Astrocyte (in vitro differentiated cells and primary cell): Measurements from ENCODE around the gene DPF3. TPM values are rescaled to one million over a fixed set of nuclear protein-coding genes. Genes with fewer than 3 reads are reported as not detected.
A peak's percentile ranks its signal among the peaks of the same experiment; 100 is the strongest.

Experiments
- DNase-seq: peaks from one replicate; pipeline ENCODE4 v3.0.0-alpha.2; 2010; ENCODE audit warnings: low read depth
- FAIRE-seq: peaks from 2 replicates; lab custom pipeline; 2011; peaks lifted over from hg19 to GRCh38; lab: Jason Lieb, UNC
- H2AFZ ChIP-seq: 2 replicates; pipeline ENCODE4 v1.6.0; 2012; ENCODE audit warnings: low read depth, low read length, inconsistent platforms
- H3K27ac ChIP-seq: 2 replicates; pipeline ENCODE4 v1.5.1; 2011; ENCODE audit warnings: low read depth, low read length, inconsistent platforms
- H3K27me3 ChIP-seq: 2 replicates; pipeline ENCODE4 v1.6.0; 2011; ENCODE audit warnings: low read length, inconsistent platforms; ENCODE audit not compliant: insufficient read depth
- H3K36me3 ChIP-seq: 2 replicates; pipeline ENCODE4 v1.5.1; 2011; ENCODE audit warnings: low read length, inconsistent platforms; ENCODE audit not compliant: insufficient read depth
- H3K4me1 ChIP-seq: 2 replicates; pipeline ENCODE4 v1.5.1; 2011; ENCODE audit warnings: low read length, inconsistent platforms; ENCODE audit not compliant: insufficient read depth
- H3K4me2 ChIP-seq: 2 replicates; pipeline ENCODE4 v1.6.0; 2012; ENCODE audit warnings: low read length, inconsistent platforms
- H3K4me3 ChIP-seq: 2 replicates; pipeline ENCODE4 v1.5.1; 2011; ENCODE audit warnings: low read depth, mild to moderate bottlenecking, low read length, inconsistent platforms; ENCODE audit not compliant: insufficient read depth
- H3K79me2 ChIP-seq: 2 replicates; pipeline ENCODE4 v1.6.0; 2012; ENCODE audit warnings: mild to moderate bottlenecking, low read length, inconsistent platforms; ENCODE audit not compliant: insufficient read depth
- H3K9ac ChIP-seq: 2 replicates; pipeline ENCODE4 v1.6.0; 2012; ENCODE audit warnings: mild to moderate bottlenecking, low read length, inconsistent platforms
- H3K9me3 ChIP-seq: 2 replicates; pipeline ENCODE4 v1.5.1; 2012; ENCODE audit warnings: low read depth, mild to moderate bottlenecking, low read length, inconsistent platforms; ENCODE audit not compliant: insufficient read depth
- H4K20me1 ChIP-seq: 2 replicates; pipeline ENCODE4 v1.6.0; 2012; ENCODE audit warnings: low read length, inconsistent platforms; ENCODE audit not compliant: insufficient read depth
- H3K27ac Mint-ChIP-seq: one replicate; pipeline ENCODE4 v1.8.0; 2021; ENCODE audit warnings: mild to moderate bottlenecking, mixed read lengths; ENCODE audit not compliant: unreplicated experiment
- H3K27me3 Mint-ChIP-seq: one replicate; pipeline ENCODE4 v1.8.0; 2021; ENCODE audit warnings: low read depth, mixed read lengths; ENCODE audit not compliant: unreplicated experiment
- H3K36me3 Mint-ChIP-seq: one replicate; pipeline ENCODE4 v1.8.0; 2021; ENCODE audit warnings: low read depth, mixed read lengths; ENCODE audit not compliant: unreplicated experiment
- H3K4me1 Mint-ChIP-seq: one replicate; pipeline ENCODE4 v1.8.0; 2021; ENCODE audit warnings: low read depth, mixed read lengths; ENCODE audit not compliant: unreplicated experiment
- H3K4me3 Mint-ChIP-seq: one replicate; pipeline ENCODE4 v1.8.0; 2021; ENCODE audit warnings: mild to moderate bottlenecking, moderate library complexity, mixed read lengths; ENCODE audit not compliant: unreplicated experiment
- H3K9me3 Mint-ChIP-seq: one replicate; pipeline ENCODE4 v1.8.0; 2021; ENCODE audit warnings: mild to moderate bottlenecking, mixed read lengths; ENCODE audit not compliant: unreplicated experiment
- EZH2 ChIP-seq: IDR thresholded peaks from 2 replicates; pipeline ENCODE4 v1.6.1; 2012; ENCODE audit warnings: mild to moderate bottlenecking, low read length, inconsistent platforms; ENCODE audit not compliant: insufficient read depth
- total RNA-seq: library from RNA; stranded (reverse); gene quantifications from 2 replicates; pipeline ENCODE4 v1.2.1, GENCODE V29; 2021
- TF ChIP-seq, protein P1 (sequence below): IDR thresholded peaks from 2 replicates; pipeline ENCODE4 v1.5.1; 2011; ENCODE audit warnings: low read depth, mild to moderate bottlenecking, inconsistent platforms, low read length, moderate library complexity; ENCODE audit not compliant: insufficient read depth

Gene DPF3
- total RNA-seq, 1 donor from 2014 or later: 2.4 TPM

- Histone ChIP-seq H3K79me2 (peaks cover 92% of the 10 kb centered on the region), H3K36me3 (no peaks in the 10 kb centered on the region), H3K27me3 (no peaks in the 10 kb centered on the region), H4K20me1 (peaks cover 75% of the 10 kb centered on the region), H3K9ac (no peak overlapping the region), H3K9me3 (no peaks in the 10 kb centered on the region), H3K4me2 (no peak overlapping the region), H3K4me3 (no peak overlapping the region), H2AFZ (no peak overlapping the region), H3K27ac (no peak overlapping the region), H3K4me1 (no peaks in the 10 kb centered on the region)
- peaks cover 2% of the 10 kb centered on the region for H3K9me3 Mint-ChIP-seq
- H3K27ac Mint-ChIP-seq: no peak overlapping the region
- DNase-seq (peak; percentile 40), FAIRE-seq (no peak)
- no peak for TF ChIP-seq EZH2
- TF ChIP-seq, protein P1, sequence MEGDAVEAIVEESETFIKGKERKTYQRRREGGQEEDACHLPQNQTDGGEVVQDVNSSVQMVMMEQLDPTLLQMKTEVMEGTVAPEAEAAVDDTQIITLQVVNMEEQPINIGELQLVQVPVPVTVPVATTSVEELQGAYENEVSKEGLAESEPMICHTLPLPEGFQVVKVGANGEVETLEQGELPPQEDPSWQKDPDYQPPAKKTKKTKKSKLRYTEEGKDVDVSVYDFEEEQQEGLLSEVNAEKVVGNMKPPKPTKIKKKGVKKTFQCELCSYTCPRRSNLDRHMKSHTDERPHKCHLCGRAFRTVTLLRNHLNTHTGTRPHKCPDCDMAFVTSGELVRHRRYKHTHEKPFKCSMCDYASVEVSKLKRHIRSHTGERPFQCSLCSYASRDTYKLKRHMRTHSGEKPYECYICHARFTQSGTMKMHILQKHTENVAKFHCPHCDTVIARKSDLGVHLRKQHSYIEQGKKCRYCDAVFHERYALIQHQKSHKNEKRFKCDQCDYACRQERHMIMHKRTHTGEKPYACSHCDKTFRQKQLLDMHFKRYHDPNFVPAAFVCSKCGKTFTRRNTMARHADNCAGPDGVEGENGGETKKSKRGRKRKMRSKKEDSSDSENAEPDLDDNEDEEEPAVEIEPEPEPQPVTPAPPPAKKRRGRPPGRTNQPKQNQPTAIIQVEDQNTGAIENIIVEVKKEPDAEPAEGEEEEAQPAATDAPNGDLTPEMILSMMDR: no peak
- H3K4me1 Mint-ChIP-seq: peaks cover 3% of the 10 kb centered on the region
- no peak overlapping the region for H3K4me3 Mint-ChIP-seq
- H3K36me3 Mint-ChIP-seq: peaks cover 2% of the 10 kb centered on the region
- peaks cover 3% of the 10 kb centered on the region for H3K27me3 Mint-ChIP-seq
Measured at GRCh38 chr14:72864712-72865365, 29.1 kb downstream of the DPF3 start.

DNA sequence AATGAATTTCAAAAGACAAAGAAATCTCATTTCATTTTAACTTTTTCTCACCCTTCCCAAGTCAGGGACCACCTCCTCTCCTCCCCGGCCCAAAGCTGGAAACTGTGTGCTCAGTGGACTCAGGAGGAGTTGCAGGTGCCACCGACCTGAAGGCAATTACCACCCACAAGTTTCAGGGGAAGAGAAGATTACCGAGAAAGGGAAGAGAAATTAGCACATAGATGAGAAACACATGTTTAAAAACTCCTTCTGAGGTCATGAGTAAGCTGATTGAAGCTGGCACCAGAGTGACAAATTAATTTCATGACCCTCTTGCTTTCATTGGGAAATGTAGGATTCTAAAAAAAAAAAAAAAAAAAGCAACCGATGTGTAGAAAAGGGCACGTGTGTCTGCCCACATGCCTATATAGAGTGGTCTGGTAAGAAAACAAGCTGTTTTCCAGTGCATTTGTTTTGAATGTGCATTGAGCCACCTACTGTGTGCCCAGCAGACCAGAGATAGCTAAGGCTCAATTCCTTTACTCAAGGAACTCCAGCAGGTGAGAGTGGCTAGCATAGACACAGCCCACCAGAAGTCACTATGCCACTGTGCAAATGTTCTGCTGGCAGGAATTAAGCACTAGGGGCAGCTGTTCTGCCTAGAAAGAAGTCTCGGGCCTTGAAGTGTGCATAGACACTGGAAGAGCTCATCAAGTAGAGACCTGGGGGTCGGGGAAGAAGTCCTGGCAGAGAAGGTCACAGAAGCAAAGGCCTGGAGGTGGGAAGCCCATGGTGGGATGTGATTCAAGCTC, 30.5 kb downstream of the DPF3 start:
- H3K27me3 ChIP-seq: no peaks in the 10 kb centered on the region
- no peak for DNase-seq
- FAIRE-seq: no peak
- H3K4me3 ChIP-seq: no peak overlapping the region
- no peaks in the 10 kb centered on the region for H3K9me3 ChIP-seq
- no peak overlapping the region for H3K27ac ChIP-seq
- H2AFZ ChIP-seq: no peak overlapping the region
- peaks cover 92% of the 10 kb centered on the region for H3K79me2 ChIP-seq
- H3K4me1 ChIP-seq: no peaks in the 10 kb centered on the region
- peaks cover 75% of the 10 kb centered on the region for H4K20me1 ChIP-seq
- TF ChIP-seq, protein P1: no peak
- no peak for TF ChIP-seq EZH2
- Mint-ChIP-seq H3K4me3 (no peak overlapping the region), H3K9me3 (peaks cover 2% of the 10 kb centered on the region), H3K36me3 (peaks cover 2% of the 10 kb centered on the region), H3K27ac (no peak overlapping the region), H3K4me1 (peaks cover 3% of the 10 kb centered on the region), H3K27me3 (peaks cover 3% of the 10 kb centered on the region)
- H3K36me3 ChIP-seq: no peaks in the 10 kb centered on the region
- no peak overlapping the region for H3K4me2 ChIP-seq
- H3K9ac ChIP-seq: no peak overlapping the region
